Left lobe of liver (tissue), 2 donors: ENCODE results near the gene ANKRD13C. TPM values are rescaled to one million over a fixed set of nuclear protein-coding genes. Genes with fewer than 3 reads are reported as not detected.
"Not testable (repeated sequence)": the region's sequence is repeated elsewhere in the genome, so short reads cannot be mapped to it uniquely, and the experiment has no call there.

Experiments used
- ATAC-seq: fragments of 200-7000 bp; cut with Tn5 transposase; one replicate; pipeline ENCODE4 v1.9.1; 2020; ENCODE audit warnings: mild to moderate bottlenecking, moderate library complexity
- DNase-seq: peaks from one replicate; pipeline ENCODE4 v3.0.0-alpha.2; 2020; ENCODE audit warnings: low spot score
- total RNA-seq: library from RNA; stranded (reverse); gene quantifications from one replicate; pipeline ENCODE4 v1.2.1, GENCODE V29; 2021
- donor health status: DM: no; HTN: no; CAD: no; lungs with moderate emphysema.
- donor health status: DM: no; HTN: yes; CAD: no.

The ANKRD13C gene
- total RNA-seq, 1 donor from 2014 or later: 6.3 TPM

- DNase-seq: no peak
- no peak for ATAC-seq
Measured at GRCh38 chr1:70360321-70360720, 5.8 kb upstream of the ANKRD13C start.

- ATAC-seq (no peak), DNase-seq (no peak)
Measured at GRCh38 chr1:70358921-70359564, 4.5 kb upstream of the ANKRD13C start.

GRCh38 chr1:70355920-70356319 is 1.4 kb upstream of the ANKRD13C start:
- DNase-seq: no peak
- ATAC-seq: no peak

GRCh38 chr1:70355111-70355407 is 537 bp upstream of the ANKRD13C start:
- no peak for DNase-seq
- no peak for ATAC-seq

GRCh38 chr1:70353601-70354331 is 756 bp downstream of the ANKRD13C start:
- no peak for DNase-seq
- ATAC-seq: peak; percentile 59

- DNase-seq (no peak), ATAC-seq (no peak)
Measured at GRCh38 chr1:70353044-70353443, 1.5 kb downstream of the ANKRD13C start.

GRCh38 chr1:70349799-70350198 is 4.7 kb downstream of the ANKRD13C start:
- ATAC-seq, DNase-seq: not testable (repeated sequence)

GRCh38 chr1:70348399-70349165 is 5.9 kb downstream of the ANKRD13C start:
- ATAC-seq (no peak), DNase-seq (no peak)

GRCh38 chr1:70339644-70340043 is 14.9 kb downstream of the ANKRD13C start:
- ATAC-seq, DNase-seq: not testable (repeated sequence)

- ATAC-seq: no peak
- no peak for DNase-seq
Measured at GRCh38 chr1:70336050-70336449, 18.5 kb downstream of the ANKRD13C start.

GRCh38 chr1:70334436-70334835 is 20.1 kb downstream of the ANKRD13C start:
- no peak for ATAC-seq
- no peak for DNase-seq

GRCh38 chr1:70333245-70333644 is 21.3 kb downstream of the ANKRD13C start:
- no peak for DNase-seq
- ATAC-seq: no peak

- ATAC-seq: no peak
- no peak for DNase-seq
Measured at GRCh38 chr1:70331962-70332361, 22.6 kb downstream of the ANKRD13C start.

GRCh38 chr1:70327306-70328076 is 27.0 kb downstream of the ANKRD13C start:
- ATAC-seq: no peak
- DNase-seq: no peak

- no peak for ATAC-seq
- DNase-seq: no peak
Measured at GRCh38 chr1:70324683-70325082, 29.8 kb downstream of the ANKRD13C start.

- no peak for ATAC-seq
Measured at GRCh38 chr1:70319750-70320149, 34.8 kb downstream of the ANKRD13C start.

GRCh38 chr1:70318191-70318590 is 36.3 kb downstream of the ANKRD13C start:
- no peak for DNase-seq
- ATAC-seq: no peak

More at GRCh38 chr1:70319750-70320149, 34.8 kb downstream of the ANKRD13C start:
- no peak for DNase-seq

GRCh38 chr1:70317087-70317486 is 37.4 kb downstream of the ANKRD13C start:
- peak; percentile 52 for ATAC-seq

GRCh38 chr1:70315782-70316181 is 38.7 kb downstream of the ANKRD13C start:
- ATAC-seq: peak; percentile 60
- no peak for DNase-seq

More at GRCh38 chr1:70317087-70317486, 37.4 kb downstream of the ANKRD13C start:
- no peak for DNase-seq

- peak; percentile 63 for ATAC-seq
Measured at GRCh38 chr1:70314706-70315304, 39.7 kb downstream of the ANKRD13C start.

GRCh38 chr1:70311369-70311768 is 43.2 kb downstream of the ANKRD13C start:
- DNase-seq (no peak), ATAC-seq (no peak)

More at GRCh38 chr1:70314706-70315304, 39.7 kb downstream of the ANKRD13C start:
- no peak for DNase-seq
